CD4-positive, alpha-beta T cell (primary cell): ENCODE measurements around the gene MYOG. TPM values are rescaled to one million over a fixed set of nuclear protein-coding genes. Genes with fewer than 3 reads are reported as not detected.

ENCODE experiments used
- ATAC-seq: fragments of 200-7000 bp; cut with Tn5 transposase; one replicate; pipeline ENCODE4 v1.10.0; 2022; ENCODE audit warnings: mild to moderate bottlenecking; ENCODE audit not compliant: poor library complexity
- CTCF ChIA-PET: fragments of 350-600 bp; sonication (Branson Sonifier 250); formaldehyde crosslinking; loops from one replicate; lab custom pipeline; 2021; ENCODE audit warnings: antibody characterized with exemption, inconsistent platforms; lab: Charles Lee
- POLR2A ChIA-PET: fragments of 350-600 bp; sonication (Branson Sonifier 250); formaldehyde crosslinking; loops from one replicate; lab custom pipeline; 2021; ENCODE audit warnings: antibody characterized with exemption, inconsistent platforms; lab: Charles Lee
- DNase-seq, 14 experiments: peaks; one replicate each; pipeline ENCODE4 v3.0.0-alpha.2; 2013 to 2020; ENCODE audit warnings: mixed read lengths in 2 of 14
- H3K27ac ChIP-seq, 2 donors: one replicate each; pipeline versions ENCODE4 v1.5.1 to v1.7.0; 2013; ENCODE audit warnings: low read length in 2 of 2, low read depth in 1 of 2, mild to moderate bottlenecking in 1 of 2
- H3K27me3 ChIP-seq, 2 experiments: 1 replicate in 1 of 2; 2 replicates in 1 of 2; pipeline versions ENCODE4 v1.6.1 to v1.7.0; 2013; ENCODE audit warnings: low read length in 2 of 2, control low read depth in 1 of 2, mild to moderate bottlenecking in 1 of 2, moderate library complexity in 1 of 2; ENCODE audit not compliant: insufficient read depth in 2 of 2, control insufficient read depth in 1 of 2
- H3K36me3 ChIP-seq: one replicate; pipeline ENCODE4 v1.6.1; 2013; ENCODE audit warnings: low read length, control low read depth; ENCODE audit not compliant: insufficient read depth
- H3K4me1 ChIP-seq: one replicate; pipeline ENCODE4 v1.6.1; 2013; ENCODE audit warnings: low read length, control low read depth; ENCODE audit not compliant: insufficient read depth
- H3K4me3 ChIP-seq: one replicate; pipeline ENCODE4 v1.5.1; 2013; ENCODE audit warnings: mild to moderate bottlenecking, low read length, moderate library complexity
- H3K9me3 ChIP-seq, 2 experiments: 1 replicate in 1 of 2; 2 replicates in 1 of 2; pipeline versions ENCODE4 v1.6.1 to v1.7.0; 2013; ENCODE audit warnings: low read length in 2 of 2, mild to moderate bottlenecking in 2 of 2, control low read depth in 1 of 2, moderate library complexity in 1 of 2; ENCODE audit not compliant: control insufficient read depth in 1 of 2, insufficient read depth in 1 of 2
- H3K27ac Mint-ChIP-seq: one replicate; pipeline ENCODE4 v1.8.0; 2020; ENCODE audit warnings: mixed read lengths
- H3K27me3 Mint-ChIP-seq: one replicate; pipeline ENCODE4 v1.8.0; 2021; ENCODE audit warnings: mixed read lengths
- H3K36me3 Mint-ChIP-seq: one replicate; pipeline ENCODE4 v1.8.0; 2021; ENCODE audit warnings: low read depth, mixed read lengths
- H3K4me1 Mint-ChIP-seq: one replicate; pipeline ENCODE4 v1.8.0; 2021; ENCODE audit warnings: low read depth, mixed read lengths
- H3K4me3 Mint-ChIP-seq: one replicate; pipeline ENCODE4 v1.8.0; 2020; ENCODE audit warnings: mild to moderate bottlenecking, mixed read lengths
- H3K9me3 Mint-ChIP-seq: one replicate; pipeline ENCODE4 v1.8.0; 2020; ENCODE audit warnings: mixed read lengths
- CTCF ChIP-seq: fragments of 200-600 bp; IDR thresholded peaks from one replicate; pipeline ENCODE4 v1.8.0; 2022; ENCODE audit warnings: antibody characterized with exemption, mild to moderate bottlenecking
- intact Hi-C, 2 experiments: fragments of 100-400 bp; cut with DNase I in 1 of 2; cut with micrococcal nuclease in 1 of 2; formaldehyde crosslinking; loops; one replicate each; pipeline versions ENCODE4 v1.15.1 to v1.9.0; 2023 to 2025; cut with DNase I, micrococcal nuclease
- total RNA-seq, 174 experiments: library from RNA in 2 of 174; stranded (reverse) in 2 of 174; gene quantifications; one replicate each; pipeline ENCODE4 v1.2.3 and lab custom pipeline; 2021 to 2026

The MYOG gene
- total RNA-seq, 2 experiments from 2014 or later, result not detected

- H3K27me3 ChIP-seq, result peaks cover 10 to 18% of the 10 kb centered on the region in 2 experiments
- intact Hi-C loops, result no loop called here
- ChIA-PET POLR2A (no interaction called here), CTCF (no interaction called here)
- no peak overlapping the region for H3K27ac ChIP-seq
- no peaks in the 10 kb centered on the region for H3K4me1 ChIP-seq
- Mint-ChIP-seq H3K4me3 (no peak overlapping the region), H3K4me1 (no peaks in the 10 kb centered on the region), H3K36me3 (no peaks in the 10 kb centered on the region), H3K9me3 (peaks cover 6% of the 10 kb centered on the region), H3K27me3 (peaks cover 43% of the 10 kb centered on the region), H3K27ac (no peak overlapping the region)
- H3K9me3 ChIP-seq, result no peaks in the 10 kb centered on the region
- H3K36me3 ChIP-seq, result no peaks in the 10 kb centered on the region
- DNase-seq (no peak), ATAC-seq (no peak)
- H3K4me3 ChIP-seq, result no peak overlapping the region
- TF ChIP-seq CTCF, result no peak
Observed at GRCh38 chr1:203100516-203100869, 14.7 kb upstream of the MYOG start.

GRCh38 chr1:203099805-203100515 is 14.1 kb upstream of the MYOG start:
- Histone ChIP-seq H3K27ac (no peak overlapping the region), H3K36me3 (no peaks in the 10 kb centered on the region), H3K9me3 (peaks cover 0 to 2% of the 10 kb centered on the region in 2 experiments), H3K27me3 (peaks cover 10 to 18% of the 10 kb centered on the region in 2 experiments), H3K4me1 (no peaks in the 10 kb centered on the region), H3K4me3 (no peak overlapping the region)
- ATAC-seq, result no peak
- intact Hi-C loops, result no loop called here
- H3K36me3 Mint-ChIP-seq, result no peaks in the 10 kb centered on the region
- no peak overlapping the region for H3K27ac Mint-ChIP-seq
- DNase-seq, result no peak
- H3K9me3 Mint-ChIP-seq, result peaks cover 11% of the 10 kb centered on the region
- peaks cover 39% of the 10 kb centered on the region for H3K27me3 Mint-ChIP-seq
- H3K4me3 Mint-ChIP-seq, result no peak overlapping the region
- ChIA-PET CTCF (no interaction called here), POLR2A (no interaction called here)
- no peak for TF ChIP-seq CTCF
- no peaks in the 10 kb centered on the region for H3K4me1 Mint-ChIP-seq

DNA sequence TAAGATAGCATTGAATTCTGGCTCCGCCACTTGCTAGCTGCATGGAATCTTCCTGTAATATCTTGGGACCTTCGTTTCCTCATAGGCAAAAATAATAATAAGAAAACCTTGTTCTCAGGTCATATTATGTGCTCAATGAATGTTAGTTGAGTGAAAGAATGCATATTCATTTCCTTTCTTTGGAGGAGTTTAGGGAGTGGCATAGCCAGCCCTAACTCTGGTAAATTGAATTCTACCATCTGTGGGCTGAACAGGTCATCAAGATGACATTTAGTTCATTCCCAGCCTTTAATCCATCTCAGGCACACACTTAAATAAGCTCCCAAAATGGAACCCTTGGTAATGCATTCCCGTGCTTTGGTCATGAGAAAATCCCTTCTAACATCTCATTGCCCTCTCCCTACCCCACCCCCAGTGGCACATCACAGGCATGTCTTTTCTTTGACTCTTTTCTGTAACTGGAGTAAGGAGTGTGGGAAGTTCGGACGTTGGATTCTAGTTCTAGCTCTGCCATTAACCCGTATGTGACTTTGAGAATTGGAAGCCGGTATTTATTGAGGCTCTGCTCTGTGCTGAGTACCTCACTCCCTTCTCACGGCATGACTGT is 13.2 kb upstream of the MYOG start:
- ATAC-seq, result no peak
- TF ChIP-seq CTCF, result no peak
- H3K4me3 ChIP-seq, result no peak overlapping the region
- intact Hi-C loops, result no loop called here
- no peaks in the 10 kb centered on the region for H3K36me3 Mint-ChIP-seq
- ChIA-PET CTCF (no interaction called here), POLR2A (no interaction called here)
- H3K4me3 Mint-ChIP-seq, result no peak overlapping the region
- H3K27ac ChIP-seq, result no peak overlapping the region
- peaks cover 37% of the 10 kb centered on the region for H3K27me3 Mint-ChIP-seq
- DNase-seq, result no peak
- no peaks in the 10 kb centered on the region for H3K36me3 ChIP-seq
- peaks cover 16% of the 10 kb centered on the region for H3K9me3 Mint-ChIP-seq
- peaks cover 0 to 11% of the 10 kb centered on the region in 2 experiments for H3K9me3 ChIP-seq
- no peak overlapping the region for H3K27ac Mint-ChIP-seq
- peaks cover 10 to 18% of the 10 kb centered on the region in 2 experiments for H3K27me3 ChIP-seq
- no peaks in the 10 kb centered on the region for H3K4me1 Mint-ChIP-seq
- no peaks in the 10 kb centered on the region for H3K4me1 ChIP-seq
